WTC11 (cell line): ENCODE data around the gene NCBP2. TPM values are rescaled to one million over a fixed set of nuclear protein-coding genes. Genes with fewer than 3 reads are reported as not detected.

ENCODE experiments used
- ATAC-seq: fragments of 200-7000 bp; cut with Tn5 transposase; 2 replicates; pipeline ENCODE4 v1.10.0; 2021; ENCODE audit warnings: mild to moderate bottlenecking, moderate library complexity
- CTCF ChIA-PET: fragments of 300-600 bp; sonication (Branson Sonifier 250); formaldehyde crosslinking; loops from one replicate; lab custom pipeline; 2021; ENCODE audit warnings: antibody characterized with exemption; lab: Charles Lee
- POLR2A ChIA-PET: fragments of 350-600 bp; sonication (Branson Sonifier 250); formaldehyde crosslinking; loops from one replicate; lab custom pipeline; 2021; ENCODE audit warnings: antibody characterized with exemption; lab: Charles Lee
- DNase-seq: peaks from one replicate; pipeline ENCODE4 v3.0.0; 2021; ENCODE audit warnings: low spot score
- H3K27ac Mint-ChIP-seq: 2 replicates; pipeline ENCODE4 v1.8.0; 2021; ENCODE audit warnings: mixed read lengths
- H3K27me3 Mint-ChIP-seq: 2 replicates; pipeline ENCODE4 v1.8.0; 2021; ENCODE audit warnings: low read depth, mild to moderate bottlenecking, moderate library complexity, mixed read lengths
- H3K36me3 Mint-ChIP-seq: 2 replicates; pipeline ENCODE4 v1.8.0; 2021; ENCODE audit warnings: mixed read lengths
- H3K4me1 Mint-ChIP-seq: 2 replicates; pipeline ENCODE4 v1.8.0; 2022; ENCODE audit warnings: mixed read lengths
- H3K4me3 Mint-ChIP-seq: 2 replicates; pipeline ENCODE4 v1.8.0; 2021; ENCODE audit warnings: mild to moderate bottlenecking, moderate library complexity, mixed read lengths
- H3K9me3 Mint-ChIP-seq: 2 replicates; pipeline ENCODE4 v1.8.0; 2021; ENCODE audit warnings: mixed read lengths
- ATF1 ChIP-seq: sonication (generic); formaldehyde crosslinking; IDR thresholded peaks from 2 replicates; pipeline ENCODE4 v1.8.1; 2023; ENCODE audit warnings: mild to moderate bottlenecking, moderate library complexity, missing genetic modification reagents
- ESRRA ChIP-seq: sonication (generic); formaldehyde crosslinking; IDR thresholded peaks from 2 replicates; pipeline ENCODE4 v1.8.1; 2022; ENCODE audit warnings: mild to moderate bottlenecking, missing genetic modification reagents, borderline replicate concordance
- FOXJ3 ChIP-seq: sonication (generic); formaldehyde crosslinking; IDR thresholded peaks from 2 replicates; pipeline ENCODE4 v1.9.0; 2021; ENCODE audit warnings: missing genetic modification reagents, mild to moderate bottlenecking, borderline replicate concordance
- FOXP1 ChIP-seq: sonication (generic); formaldehyde crosslinking; IDR thresholded peaks from 2 replicates; pipeline ENCODE4 v1.8.0; 2022; ENCODE audit warnings: missing genetic modification reagents, mild to moderate bottlenecking, moderate library complexity, borderline replicate concordance
- GABPB1 ChIP-seq: sonication (generic); formaldehyde crosslinking; IDR thresholded peaks from 2 replicates; pipeline ENCODE4 v1.8.1; 2023; ENCODE audit warnings: mild to moderate bottlenecking, missing genetic modification reagents
- GRHL2 ChIP-seq: fragments of 250-450 bp; sonication (Bioruptor Pico); IDR thresholded peaks from 2 replicates; pipeline ENCODE4 v1.8.0; 2022; ENCODE audit warnings: mild to moderate bottlenecking, moderate library complexity; ENCODE audit not compliant: insufficient replicate concordance, severe bottlenecking
- JUN ChIP-seq: sonication (generic); formaldehyde crosslinking; IDR thresholded peaks from 2 replicates; pipeline ENCODE4 v1.8.0; 2023; ENCODE audit warnings: mild to moderate bottlenecking, missing genetic modification reagents
- NFATC4 ChIP-seq: fragments of 250-450 bp; sonication (Bioruptor Pico); IDR thresholded peaks from 2 replicates; pipeline ENCODE4 v1.9.0; 2021; ENCODE audit warnings: mild to moderate bottlenecking
- NR3C1 ChIP-seq: sonication (generic); formaldehyde crosslinking; conservative IDR thresholded peaks from 2 replicates; pipeline ENCODE4 v1.8.1; 2023; ENCODE audit warnings: low read depth, mild to moderate bottlenecking, missing genetic modification reagents
- OVOL2 ChIP-seq: fragments of 250-450 bp; sonication (Bioruptor Pico); IDR thresholded peaks from 2 replicates; pipeline ENCODE4 v1.9.0; 2021; ENCODE audit warnings: mild to moderate bottlenecking, borderline replicate concordance
- ZNF138 ChIP-seq: sonication (generic); formaldehyde crosslinking; conservative IDR thresholded peaks from 2 replicates; pipeline ENCODE4 v1.8.1; 2022; ENCODE audit warnings: mild to moderate bottlenecking, moderate library complexity, missing genetic modification reagents
- ZNF219 ChIP-seq: sonication (generic); formaldehyde crosslinking; IDR thresholded peaks from 2 replicates; pipeline ENCODE4 v1.8.0; 2023; ENCODE audit warnings: missing genetic modification reagents, mild to moderate bottlenecking, borderline replicate concordance
- ZNF396 ChIP-seq: fragments of 250-450 bp; sonication (Bioruptor Pico); IDR thresholded peaks from 2 replicates; pipeline ENCODE4 v1.8.0; 2021; ENCODE audit warnings: mild to moderate bottlenecking, moderate library complexity, borderline replicate concordance
- total RNA-seq: library from RNA; stranded (reverse); gene quantifications from 3 replicates; pipeline ENCODE4 v1.2.3, GENCODE V29; 2021
- TF ChIP-seq, protein P1 (sequence below): sonication (generic); formaldehyde crosslinking; IDR thresholded peaks from 2 replicates; pipeline ENCODE4 v1.8.1; 2022; ENCODE audit warnings: low read depth, missing genetic modification reagents, borderline replicate concordance
- TF ChIP-seq, protein P2 (sequence below): sonication (generic); formaldehyde crosslinking; IDR thresholded peaks from 2 replicates; pipeline ENCODE4 v1.8.1; 2022; ENCODE audit warnings: mild to moderate bottlenecking, missing genetic modification reagents, moderate library complexity, borderline replicate concordance
- TF ChIP-seq, protein P3 (sequence below): sonication (generic); formaldehyde crosslinking; IDR thresholded peaks from 2 replicates; pipeline ENCODE4 v1.8.1; 2023; ENCODE audit warnings: mild to moderate bottlenecking, missing genetic modification reagents, borderline replicate concordance
- TF ChIP-seq, protein P4 (sequence below): sonication (generic); formaldehyde crosslinking; IDR thresholded peaks from 2 replicates; pipeline ENCODE4 v1.8.1; 2023; ENCODE audit warnings: mild to moderate bottlenecking, missing genetic modification reagents, moderate library complexity
- TF ChIP-seq, protein P5 (sequence below): sonication (generic); formaldehyde crosslinking; conservative IDR thresholded peaks from 2 replicates; pipeline ENCODE4 v1.8.1; 2022; ENCODE audit warnings: mild to moderate bottlenecking, missing genetic modification reagents
- TF ChIP-seq, protein P6 (sequence below): sonication (generic); formaldehyde crosslinking; IDR thresholded peaks from 2 replicates; pipeline ENCODE4 v1.8.0; 2022; ENCODE audit warnings: missing genetic modification reagents

The NCBP2 gene
- total RNA-seq, 1 experiment from 2014 or later = 96.9 TPM

DNA sequence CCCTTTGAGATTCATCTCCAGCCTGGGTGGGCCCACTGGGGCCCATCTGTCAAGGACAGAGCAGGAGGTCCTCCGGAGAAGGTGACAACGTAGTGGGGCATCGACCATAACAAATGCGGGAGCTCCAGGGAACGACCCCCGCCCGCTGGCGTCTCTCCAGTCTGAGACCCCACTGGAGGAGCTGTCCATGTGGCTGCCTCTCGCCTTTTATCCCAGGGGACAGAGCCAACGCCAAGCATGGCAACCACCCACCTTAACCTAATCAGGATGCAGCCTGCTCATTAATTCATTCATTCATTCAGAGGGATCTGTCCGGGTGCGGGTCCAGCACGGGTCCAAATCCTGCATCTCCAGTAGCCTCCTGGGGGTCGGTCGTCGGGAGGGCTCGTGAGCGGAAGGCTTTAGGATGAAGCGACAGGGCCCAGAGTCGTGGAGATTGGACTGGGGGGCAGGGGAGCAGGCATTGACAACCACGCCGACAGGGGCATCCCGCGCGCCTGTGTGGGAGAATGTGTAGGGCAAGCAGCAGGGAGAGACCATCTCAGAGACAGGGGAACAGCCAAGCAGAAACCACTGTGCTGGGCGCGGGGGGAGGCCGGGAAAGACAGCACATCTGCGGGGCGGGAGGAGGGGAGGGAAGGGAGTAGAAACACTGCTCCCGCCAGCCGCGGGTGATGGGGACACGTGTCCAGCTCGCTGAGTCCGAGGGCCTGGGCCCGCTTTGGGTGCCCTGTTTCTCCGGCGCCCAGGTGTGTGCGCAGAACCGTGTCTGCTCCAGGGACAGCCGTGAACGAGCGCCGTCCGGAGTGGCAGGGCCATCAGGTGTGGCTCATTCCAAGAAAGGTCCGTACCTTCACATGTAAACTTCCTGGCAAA, 24.4 kb upstream of the NCBP2 start (continued):
- TF ChIP-seq, protein P1, sequence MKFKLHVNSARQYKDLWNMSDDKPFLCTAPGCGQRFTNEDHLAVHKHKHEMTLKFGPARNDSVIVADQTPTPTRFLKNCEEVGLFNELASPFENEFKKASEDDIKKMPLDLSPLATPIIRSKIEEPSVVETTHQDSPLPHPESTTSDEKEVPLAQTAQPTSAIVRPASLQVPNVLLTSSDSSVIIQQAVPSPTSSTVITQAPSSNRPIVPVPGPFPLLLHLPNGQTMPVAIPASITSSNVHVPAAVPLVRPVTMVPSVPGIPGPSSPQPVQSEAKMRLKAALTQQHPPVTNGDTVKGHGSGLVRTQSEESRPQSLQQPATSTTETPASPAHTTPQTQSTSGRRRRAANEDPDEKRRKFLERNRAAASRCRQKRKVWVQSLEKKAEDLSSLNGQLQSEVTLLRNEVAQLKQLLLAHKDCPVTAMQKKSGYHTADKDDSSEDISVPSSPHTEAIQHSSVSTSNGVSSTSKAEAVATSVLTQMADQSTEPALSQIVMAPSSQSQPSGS (CRISPR knock-in tag) = no peak
- TF ChIP-seq, all 79 proteins: peak for 0

DNA sequence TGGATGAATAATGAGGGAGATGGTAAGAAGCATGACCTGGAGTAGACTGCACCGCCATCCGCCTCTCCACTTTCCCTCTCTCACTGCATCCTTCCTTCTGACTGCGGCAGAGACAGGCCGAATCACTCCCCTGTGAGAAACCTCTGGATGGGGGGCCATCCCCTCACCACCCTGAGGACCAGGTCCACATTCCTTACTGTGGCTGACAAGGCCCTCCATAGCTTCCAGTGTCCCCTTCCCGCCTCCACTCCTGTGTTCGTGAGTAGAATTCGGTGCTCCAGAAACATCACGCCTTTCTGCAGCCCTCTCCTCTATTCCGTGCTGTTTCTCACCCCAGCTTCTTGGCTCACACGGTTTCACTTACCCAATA, 23.5 kb upstream of the NCBP2 start:
- POLR2A ChIA-PET = no interaction called here
- no peak overlapping the region for H3K4me3 Mint-ChIP-seq
- ATAC-seq = no peak
- H3K4me1 Mint-ChIP-seq = peaks cover 10% of the 10 kb centered on the region
- CTCF ChIA-PET = no interaction called here
- no peaks in the 10 kb centered on the region for H3K9me3 Mint-ChIP-seq
- peaks cover 83% of the 10 kb centered on the region for H3K27me3 Mint-ChIP-seq
- no peak overlapping the region for H3K27ac Mint-ChIP-seq
- H3K36me3 Mint-ChIP-seq = no peaks in the 10 kb centered on the region
- no peak for DNase-seq
- no peak for TF ChIP-seq FOXJ3
- no peak for TF ChIP-seq NR3C1
- TF ChIP-seq, protein P1 (CRISPR knock-in tag) = no peak
- no peak for TF ChIP-seq FOXP1 (CRISPR knock-in tag)
- TF ChIP-seq, protein P2, sequence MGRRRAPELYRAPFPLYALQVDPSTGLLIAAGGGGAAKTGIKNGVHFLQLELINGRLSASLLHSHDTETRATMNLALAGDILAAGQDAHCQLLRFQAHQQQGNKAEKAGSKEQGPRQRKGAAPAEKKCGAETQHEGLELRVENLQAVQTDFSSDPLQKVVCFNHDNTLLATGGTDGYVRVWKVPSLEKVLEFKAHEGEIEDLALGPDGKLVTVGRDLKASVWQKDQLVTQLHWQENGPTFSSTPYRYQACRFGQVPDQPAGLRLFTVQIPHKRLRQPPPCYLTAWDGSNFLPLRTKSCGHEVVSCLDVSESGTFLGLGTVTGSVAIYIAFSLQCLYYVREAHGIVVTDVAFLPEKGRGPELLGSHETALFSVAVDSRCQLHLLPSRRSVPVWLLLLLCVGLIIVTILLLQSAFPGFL (CRISPR knock-in tag) = no peak
- TF ChIP-seq JUN = no peak
- TF ChIP-seq GABPB1 (CRISPR knock-in tag) = no peak
- TF ChIP-seq, protein P3, sequence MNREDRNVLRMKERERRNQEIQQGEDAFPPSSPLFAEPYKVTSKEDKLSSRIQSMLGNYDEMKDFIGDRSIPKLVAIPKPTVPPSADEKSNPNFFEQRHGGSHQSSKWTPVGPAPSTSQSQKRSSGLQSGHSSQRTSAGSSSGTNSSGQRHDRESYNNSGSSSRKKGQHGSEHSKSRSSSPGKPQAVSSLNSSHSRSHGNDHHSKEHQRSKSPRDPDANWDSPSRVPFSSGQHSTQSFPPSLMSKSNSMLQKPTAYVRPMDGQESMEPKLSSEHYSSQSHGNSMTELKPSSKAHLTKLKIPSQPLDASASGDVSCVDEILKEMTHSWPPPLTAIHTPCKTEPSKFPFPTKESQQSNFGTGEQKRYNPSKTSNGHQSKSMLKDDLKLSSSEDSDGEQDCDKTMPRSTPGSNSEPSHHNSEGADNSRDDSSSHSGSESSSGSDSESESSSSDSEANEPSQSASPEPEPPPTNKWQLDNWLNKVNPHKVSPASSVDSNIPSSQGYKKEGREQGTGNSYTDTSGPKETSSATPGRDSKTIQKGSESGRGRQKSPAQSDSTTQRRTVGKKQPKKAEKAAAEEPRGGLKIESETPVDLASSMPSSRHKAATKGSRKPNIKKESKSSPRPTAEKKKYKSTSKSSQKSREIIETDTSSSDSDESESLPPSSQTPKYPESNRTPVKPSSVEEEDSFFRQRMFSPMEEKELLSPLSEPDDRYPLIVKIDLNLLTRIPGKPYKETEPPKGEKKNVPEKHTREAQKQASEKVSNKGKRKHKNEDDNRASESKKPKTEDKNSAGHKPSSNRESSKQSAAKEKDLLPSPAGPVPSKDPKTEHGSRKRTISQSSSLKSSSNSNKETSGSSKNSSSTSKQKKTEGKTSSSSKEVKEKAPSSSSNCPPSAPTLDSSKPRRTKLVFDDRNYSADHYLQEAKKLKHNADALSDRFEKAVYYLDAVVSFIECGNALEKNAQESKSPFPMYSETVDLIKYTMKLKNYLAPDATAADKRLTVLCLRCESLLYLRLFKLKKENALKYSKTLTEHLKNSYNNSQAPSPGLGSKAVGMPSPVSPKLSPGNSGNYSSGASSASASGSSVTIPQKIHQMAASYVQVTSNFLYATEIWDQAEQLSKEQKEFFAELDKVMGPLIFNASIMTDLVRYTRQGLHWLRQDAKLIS (CRISPR knock-in tag) = no peak
- no peak for TF ChIP-seq ESRRA (CRISPR knock-in tag)
- no peak for TF ChIP-seq ZNF396 (CRISPR knock-in tag)
- TF ChIP-seq, protein P4, sequence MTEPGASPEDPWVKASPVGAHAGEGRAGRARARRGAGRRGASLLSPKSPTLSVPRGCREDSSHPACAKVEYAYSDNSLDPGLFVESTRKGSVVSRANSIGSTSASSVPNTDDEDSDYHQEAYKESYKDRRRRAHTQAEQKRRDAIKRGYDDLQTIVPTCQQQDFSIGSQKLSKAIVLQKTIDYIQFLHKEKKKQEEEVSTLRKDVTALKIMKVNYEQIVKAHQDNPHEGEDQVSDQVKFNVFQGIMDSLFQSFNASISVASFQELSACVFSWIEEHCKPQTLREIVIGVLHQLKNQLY (CRISPR knock-in tag) = no peak
- TF ChIP-seq, protein P5, sequence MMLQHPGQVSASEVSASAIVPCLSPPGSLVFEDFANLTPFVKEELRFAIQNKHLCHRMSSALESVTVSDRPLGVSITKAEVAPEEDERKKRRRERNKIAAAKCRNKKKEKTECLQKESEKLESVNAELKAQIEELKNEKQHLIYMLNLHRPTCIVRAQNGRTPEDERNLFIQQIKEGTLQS (CRISPR knock-in tag) = no peak
- TF ChIP-seq ZNF138 = no peak
- TF ChIP-seq GRHL2 (CRISPR knock-in tag) = no peak
- TF ChIP-seq, protein P6, sequence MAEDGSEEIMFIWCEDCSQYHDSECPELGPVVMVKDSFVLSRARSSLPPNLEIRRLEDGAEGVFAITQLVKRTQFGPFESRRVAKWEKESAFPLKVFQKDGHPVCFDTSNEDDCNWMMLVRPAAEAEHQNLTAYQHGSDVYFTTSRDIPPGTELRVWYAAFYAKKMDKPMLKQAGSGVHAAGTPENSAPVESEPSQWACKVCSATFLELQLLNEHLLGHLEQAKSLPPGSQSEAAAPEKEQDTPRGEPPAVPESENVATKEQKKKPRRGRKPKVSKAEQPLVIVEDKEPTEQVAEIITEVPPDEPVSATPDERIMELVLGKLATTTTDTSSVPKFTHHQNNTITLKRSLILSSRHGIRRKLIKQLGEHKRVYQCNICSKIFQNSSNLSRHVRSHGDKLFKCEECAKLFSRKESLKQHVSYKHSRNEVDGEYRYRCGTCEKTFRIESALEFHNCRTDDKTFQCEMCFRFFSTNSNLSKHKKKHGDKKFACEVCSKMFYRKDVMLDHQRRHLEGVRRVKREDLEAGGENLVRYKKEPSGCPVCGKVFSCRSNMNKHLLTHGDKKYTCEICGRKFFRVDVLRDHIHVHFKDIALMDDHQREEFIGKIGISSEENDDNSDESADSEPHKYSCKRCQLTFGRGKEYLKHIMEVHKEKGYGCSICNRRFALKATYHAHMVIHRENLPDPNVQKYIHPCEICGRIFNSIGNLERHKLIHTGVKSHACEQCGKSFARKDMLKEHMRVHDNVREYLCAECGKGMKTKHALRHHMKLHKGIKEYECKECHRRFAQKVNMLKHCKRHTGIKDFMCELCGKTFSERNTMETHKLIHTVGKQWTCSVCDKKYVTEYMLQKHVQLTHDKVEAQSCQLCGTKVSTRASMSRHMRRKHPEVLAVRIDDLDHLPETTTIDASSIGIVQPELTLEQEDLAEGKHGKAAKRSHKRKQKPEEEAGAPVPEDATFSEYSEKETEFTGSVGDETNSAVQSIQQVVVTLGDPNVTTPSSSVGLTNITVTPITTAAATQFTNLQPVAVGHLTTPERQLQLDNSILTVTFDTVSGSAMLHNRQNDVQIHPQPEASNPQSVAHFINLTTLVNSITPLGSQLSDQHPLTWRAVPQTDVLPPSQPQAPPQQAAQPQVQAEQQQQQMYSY (CRISPR knock-in tag) = no peak
- TF ChIP-seq OVOL2 (CRISPR knock-in tag) = no peak
- TF ChIP-seq ATF1 = no peak
- TF ChIP-seq NFATC4 = no peak
- no peak for TF ChIP-seq ZNF219 (CRISPR knock-in tag)
